Hematopoietic multipotent progenitor cell treated with erythropoietin and hydrocortisone succinate and interleukin-3 and kit ligand, for 15 days (in vitro differentiated cells): ENCODE data around the gene PCDHA10.
"Not testable (repeated sequence)": the region's sequence is repeated elsewhere in the genome, so short reads cannot be mapped to it uniquely, and the experiment has no call there.

Experiments
- DNase-seq: peaks from one replicate; pipeline ENCODE4 v3.0.0-alpha.2; 2015; ENCODE audit warnings: low spot score

PCDHA10 gene

GRCh38 chr5:140840978-140841962 lies 14.4 kb upstream of the PCDHA10 start, which contains the start of gene PCDHA8:
TSS of gene PCDHA8 (plus strand) at chr5:140841187. CDS start at chr5:140841322, 135 bp downstream.
- DNase-seq = no peak

GRCh38 chr5:140842798-140843733 lies 12.6 kb upstream of the PCDHA10 start:
- no peak for DNase-seq

- DNase-seq = not testable (repeated sequence)
These were observed 7.3 kb upstream of the PCDHA10 start, which contains the start of gene PCDHA9 for GRCh38 chr5:140848139-140849102. TSS of gene PCDHA9 (plus strand) at chr5:140848382. CDS start at chr5:140848496, 114 bp downstream.

- DNase-seq = not testable (repeated sequence)
These were observed 5.7 kb upstream of the PCDHA10 start for GRCh38 chr5:140849831-140850634.

GRCh38 chr5:140857177-140857986 lies 1.7 kb downstream of the PCDHA10 start:
- no peak for DNase-seq

GRCh38 chr5:140857987-140858240 lies 2.2 kb downstream of the PCDHA10 start:
- DNase-seq = no peak

- DNase-seq = no peak
These were observed 7.0 kb downstream of the PCDHA10 start for GRCh38 chr5:140862441-140863295.

GRCh38 chr5:140868721-140869554 lies 13.2 kb downstream of the PCDHA10 start, which contains the start of gene PCDHA11:
TSS of gene PCDHA11 (plus strand) at chr5:140868957. CDS start at chr5:140869104, 147 bp downstream.
- DNase-seq = no peak

- DNase-seq = no peak
These were observed 13.8 kb downstream of the PCDHA10 start for GRCh38 chr5:140869555-140869886.

GRCh38 chr5:140870221-140871201 lies 14.8 kb downstream of the PCDHA10 start:
- no peak for DNase-seq

- DNase-seq = no peak
These were observed 19.7 kb downstream of the PCDHA10 start, which contains the start of gene PCDHA12 for GRCh38 chr5:140875085-140876065. TSS of gene PCDHA12 (plus strand) at chr5:140875308. CDS start at chr5:140875473, 165 bp downstream.

- not testable (repeated sequence) for DNase-seq
These were observed 21.0 kb downstream of the PCDHA10 start for GRCh38 chr5:140876541-140877261.

- DNase-seq = no peak
These were observed 21.5 kb downstream of the PCDHA10 start for GRCh38 chr5:140877262-140877581.

GRCh38 chr5:140881889-140882590 lies 26.3 kb downstream of the PCDHA10 start, which contains the start of gene PCDHA13:
TSS of gene PCDHA13 (plus strand) at chr5:140882124. CDS start at chr5:140882269, 145 bp downstream.
- no peak for DNase-seq
